HG02588 (cell line): ENCODE data around the gene SLC2A1.
A peak's percentile ranks its signal among the peaks of the same experiment; 100 is the strongest.

Source experiments
- ATAC-seq: cut with Tn5 transposase; IDR thresholded peaks from one replicate; pipeline ENCODE4 v1.9.1; 2021; ENCODE audit warnings: mild to moderate bottlenecking, moderate library complexity; ENCODE audit not compliant: unreplicated experiment

SLC2A1 gene

DNA sequence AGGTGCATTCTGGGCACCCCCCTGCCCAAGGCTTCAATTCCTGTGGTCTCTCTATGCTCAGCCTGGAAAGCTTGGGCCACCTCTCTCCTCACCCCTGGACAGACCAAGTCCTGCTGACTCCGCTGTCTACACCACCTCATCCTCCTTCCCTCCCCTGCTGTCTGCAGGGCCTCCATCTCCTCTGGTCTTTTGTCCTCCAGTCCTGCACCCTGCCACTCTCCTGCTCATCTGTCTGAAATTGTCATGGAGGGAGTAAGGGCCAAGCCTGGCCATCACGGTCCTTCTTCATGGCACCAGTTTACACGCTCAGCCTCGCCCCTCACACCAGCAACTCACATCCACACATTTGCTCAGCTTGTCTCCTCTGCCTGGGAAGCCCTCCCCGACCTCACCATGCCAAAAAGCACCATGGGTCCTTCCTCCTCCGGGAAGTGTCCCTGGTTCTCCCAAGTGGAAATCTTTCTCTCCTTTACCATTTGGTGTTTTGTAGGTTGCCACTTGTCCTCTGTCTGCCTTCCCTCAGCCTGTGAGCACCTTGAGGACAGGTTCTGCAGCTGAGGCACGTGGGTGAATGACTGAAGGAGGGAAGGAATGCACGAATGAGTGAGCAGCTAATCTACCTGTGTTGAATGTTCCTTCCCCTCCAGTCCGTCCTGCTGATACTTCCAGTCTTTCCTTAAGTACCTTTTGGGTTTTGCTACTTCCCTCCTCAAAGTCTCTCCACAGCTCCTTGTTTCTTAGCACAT lies 2.1 kb upstream of the SLC2A1 start:
- no peak for ATAC-seq

GRCh38 chr1:42960122-42960390 lies 1.4 kb upstream of the SLC2A1 start:
- ATAC-seq: no peak

DNA sequence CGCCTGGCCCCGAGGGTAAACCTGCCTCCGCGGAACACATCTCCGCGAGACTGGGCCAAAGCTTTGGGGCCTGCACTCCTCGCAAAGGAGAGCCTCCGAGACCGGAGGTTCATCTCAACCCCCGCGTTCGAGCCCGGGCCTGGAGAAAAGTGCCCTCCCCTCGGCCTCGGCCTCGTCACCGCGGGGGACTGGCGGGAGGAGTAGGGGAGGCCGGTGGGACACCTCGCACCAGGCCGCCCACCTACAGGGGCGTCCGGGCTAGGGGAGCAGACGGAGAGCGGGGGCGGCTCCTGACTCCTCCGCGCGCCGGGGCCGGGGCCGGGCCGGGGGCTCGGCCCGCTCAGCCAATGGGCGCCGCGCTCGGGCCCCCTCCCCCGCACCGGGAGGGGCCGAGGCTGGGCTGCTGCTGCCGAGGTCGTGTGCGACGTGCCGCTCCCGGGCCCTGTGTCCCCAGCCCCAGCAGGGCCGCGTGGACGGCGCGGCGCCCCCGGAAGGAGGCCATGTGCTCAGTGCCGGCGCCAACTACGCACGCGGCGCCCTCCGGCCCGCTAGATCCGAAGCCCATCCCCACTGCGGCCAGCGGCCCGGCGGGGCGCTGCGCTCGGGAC lies 684 bp downstream of the SLC2A1 start:
- peak; percentile 51 for ATAC-seq

DNA sequence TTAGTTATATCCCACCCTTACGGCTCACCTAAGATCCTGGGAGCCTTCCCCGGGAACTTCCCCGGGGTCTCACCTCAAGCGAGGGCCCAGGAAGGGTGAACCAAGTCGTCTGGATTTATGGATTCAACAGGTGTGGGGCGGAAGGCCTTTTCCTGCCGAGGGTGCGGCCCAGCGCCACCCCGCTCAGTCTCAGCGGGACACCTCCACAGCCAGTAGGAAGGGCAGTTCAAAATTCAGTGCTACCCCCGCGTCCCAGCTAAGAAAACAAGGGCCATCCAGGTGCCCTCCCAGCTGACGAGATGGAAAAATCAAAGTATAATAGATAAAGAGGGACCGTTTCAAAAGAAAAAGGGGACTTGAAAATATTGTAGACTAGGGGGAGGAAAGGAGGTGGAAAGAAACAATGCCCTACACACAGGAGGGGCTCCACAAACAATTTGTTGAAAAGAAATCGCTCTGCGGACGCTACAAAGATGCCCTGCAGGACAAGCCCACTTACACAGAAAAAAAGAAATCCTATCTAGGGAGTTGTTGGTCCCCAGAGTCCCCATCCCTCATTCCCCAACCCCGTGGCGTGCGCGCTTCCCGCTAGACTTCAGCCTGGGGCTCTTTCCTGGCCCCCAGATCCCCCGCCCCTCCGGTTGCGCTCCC lies 1.3 kb downstream of the SLC2A1 start:
- ATAC-seq: no peak

DNA sequence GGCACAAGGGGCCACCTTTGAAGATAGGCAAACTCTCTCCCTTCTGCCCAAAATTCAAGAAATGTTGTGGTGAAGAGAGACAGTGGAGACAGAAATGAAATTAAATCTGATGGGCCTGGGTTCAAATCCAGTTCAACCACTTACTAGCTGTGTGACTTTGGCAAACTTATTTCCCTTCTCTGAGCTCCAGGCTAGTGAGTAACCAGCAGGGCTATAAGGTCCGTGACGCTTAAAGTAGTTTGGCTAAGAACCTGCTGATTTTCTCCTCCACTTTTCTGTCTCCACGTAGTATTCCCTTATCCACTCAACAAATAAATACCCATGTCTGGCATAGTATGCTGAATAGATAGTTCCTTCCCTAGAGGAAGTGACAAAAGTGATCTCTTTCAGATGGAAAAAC lies 1.9 kb downstream of the SLC2A1 start:
- ATAC-seq: no peak

- no peak for ATAC-seq
Measured at GRCh38 chr1:42955311-42956063, 3.2 kb downstream of the SLC2A1 start.

- ATAC-seq: no peak
Measured at GRCh38 chr1:42953182-42954180, 5.2 kb downstream of the SLC2A1 start.

- ATAC-seq: peak; percentile 48
Measured at GRCh38 chr1:42952303-42953001, 6.2 kb downstream of the SLC2A1 start.

- ATAC-seq: no peak
Measured at GRCh38 chr1:42951588-42951987, 7.1 kb downstream of the SLC2A1 start.

DNA sequence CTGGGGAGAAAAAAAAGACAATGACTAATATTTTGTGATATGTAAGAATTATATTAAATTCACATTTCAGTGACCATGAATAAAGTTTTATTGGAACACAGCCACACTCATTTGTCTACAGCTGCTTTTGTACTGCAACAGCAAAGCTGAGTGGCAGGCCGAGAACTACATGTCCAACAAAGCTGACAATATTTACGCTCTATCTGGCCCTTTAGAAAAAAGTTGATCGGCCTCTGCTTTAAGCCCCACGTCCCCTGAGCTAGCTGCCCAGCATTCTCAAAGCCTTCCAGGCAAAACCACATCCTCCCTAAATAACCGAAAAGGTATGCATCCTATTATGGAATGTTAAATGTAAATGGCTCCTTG lies 8.6 kb downstream of the SLC2A1 start:
- ATAC-seq: no peak

GRCh38 chr1:42949312-42950115 lies 9.2 kb downstream of the SLC2A1 start:
- ATAC-seq: no peak

DNA sequence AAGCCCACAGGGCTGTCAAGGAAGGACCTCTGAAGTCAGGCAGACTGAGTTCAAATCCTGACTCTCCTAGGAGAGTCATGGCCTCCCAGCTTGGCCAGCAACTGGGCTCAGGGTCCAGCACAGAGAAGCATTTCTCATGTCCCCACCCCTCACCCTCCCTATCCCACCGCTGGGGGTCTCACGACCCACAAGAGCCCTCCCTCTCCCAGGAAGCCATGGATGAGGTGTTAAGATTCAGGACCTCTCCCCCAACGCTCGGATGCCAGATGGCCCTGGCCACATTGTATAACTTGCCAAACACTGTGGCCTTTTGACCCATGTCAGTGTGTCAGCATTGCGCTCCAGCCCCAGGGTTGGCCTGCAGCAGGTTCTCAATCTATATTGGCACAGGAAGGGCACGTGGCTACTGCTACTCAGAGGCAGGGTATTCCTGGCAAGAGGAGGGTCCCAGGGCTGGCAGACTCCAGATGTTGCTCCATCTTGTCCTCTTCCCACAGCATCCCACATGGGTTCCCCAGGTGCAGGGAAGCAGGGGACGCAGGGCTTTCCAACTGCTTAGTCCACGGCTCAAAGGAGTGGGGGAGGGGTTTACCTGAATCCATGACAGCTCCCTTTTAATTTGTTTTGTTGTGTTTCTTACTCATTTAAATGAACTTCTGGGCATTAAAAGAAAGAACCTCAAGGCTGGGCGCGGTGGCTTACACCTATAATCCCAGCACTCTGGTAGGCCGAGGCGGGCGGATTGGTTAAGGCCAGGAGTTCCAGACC lies 10.5 kb downstream of the SLC2A1 start:
- ATAC-seq: no peak

GRCh38 chr1:42947117-42947516 lies 11.6 kb downstream of the SLC2A1 start:
- ATAC-seq: no peak

- no peak for ATAC-seq
Measured at GRCh38 chr1:42946120-42946898, 12.4 kb downstream of the SLC2A1 start.

DNA sequence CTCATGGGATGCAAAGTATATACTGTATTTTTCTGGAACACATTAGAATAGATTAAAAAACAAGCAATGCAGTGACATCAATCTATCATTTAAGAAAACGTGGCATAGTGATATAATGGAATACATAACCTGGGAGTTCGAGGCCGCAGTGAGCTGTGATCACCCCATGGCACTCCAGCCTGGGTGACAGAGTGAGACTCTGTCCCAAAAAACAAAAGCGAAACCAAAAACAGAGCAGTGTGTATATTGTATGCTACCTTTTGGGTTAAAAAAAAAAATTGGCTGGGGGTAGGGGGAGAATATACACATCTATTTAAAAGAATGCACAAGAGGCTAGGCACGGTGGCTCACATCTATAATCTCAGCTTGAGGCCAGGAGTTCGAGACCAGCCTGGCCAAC lies 13.5 kb downstream of the SLC2A1 start:
- ATAC-seq: no peak

DNA sequence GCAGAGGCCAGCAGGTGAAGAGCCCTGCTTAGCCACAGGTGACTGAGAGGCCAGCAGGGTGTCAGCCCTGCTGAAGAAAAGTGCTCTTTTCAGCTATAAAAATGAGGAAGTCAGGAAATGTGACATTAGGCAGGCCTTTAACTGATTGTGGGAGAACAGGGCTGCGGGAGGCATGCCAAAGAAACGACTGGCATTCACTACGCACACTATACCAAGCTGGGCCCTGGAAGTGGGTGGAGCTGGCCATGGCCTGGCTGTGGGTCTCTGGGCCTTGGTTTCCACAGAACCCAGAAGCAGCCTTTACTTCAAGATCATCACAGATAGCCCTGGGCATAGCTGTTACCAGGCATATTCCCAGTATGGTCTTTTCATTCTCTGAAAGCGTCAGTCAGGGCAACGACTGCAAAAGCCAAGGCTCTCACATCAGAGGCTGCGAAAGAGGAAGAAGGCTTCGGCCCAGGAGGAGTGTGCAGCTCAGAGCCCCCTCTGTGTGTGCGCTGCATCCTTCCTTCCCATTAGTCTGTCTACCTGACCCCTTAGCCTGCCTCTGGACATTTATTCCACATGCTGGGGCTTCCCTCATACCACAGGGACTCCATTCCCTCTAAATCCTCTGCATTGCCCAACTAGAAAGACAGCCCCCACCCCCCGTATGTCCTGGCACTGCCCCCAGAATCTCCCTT lies 14.3 kb downstream of the SLC2A1 start:
- no peak for ATAC-seq

- no peak for ATAC-seq
Measured at GRCh38 chr1:42943728-42944127, 14.9 kb downstream of the SLC2A1 start.
